Endothelial cell of umbilical vein (primary cell): ENCODE results near the gene ITGA2.

Experiments used
- EZH2 ChIP-seq: IDR thresholded peaks from 2 replicates; pipeline ENCODE4 v1.6.1; 2012; ENCODE audit warnings: borderline replicate concordance, low read depth, mild to moderate bottlenecking, moderate library complexity, low read length, inconsistent platforms; ENCODE audit not compliant: severe bottlenecking
- FOS ChIP-seq: IDR thresholded peaks from 2 replicates; pipeline ENCODE4 v1.6.1; 2011; ENCODE audit warnings: mild to moderate bottlenecking, low read length, moderate library complexity, borderline replicate concordance; ENCODE audit not compliant: insufficient read depth
- GATA2 ChIP-seq: IDR thresholded peaks from 2 replicates; pipeline ENCODE4 v1.7.0; 2011; ENCODE audit warnings: low read depth, mild to moderate bottlenecking, moderate library complexity, mixed read lengths, low read length; ENCODE audit not compliant: insufficient read length, insufficient read depth
- JUN ChIP-seq: IDR thresholded peaks from 2 replicates; pipeline ENCODE4 v1.6.1; 2011; ENCODE audit warnings: borderline replicate concordance, low read depth; ENCODE audit not compliant: insufficient read length, insufficient read depth
- MAX ChIP-seq: IDR thresholded peaks from 2 replicates; pipeline ENCODE4 v1.6.1; 2011; ENCODE audit not compliant: insufficient read depth, insufficient read length
- MYC ChIP-seq: IDR thresholded peaks from one replicate; pipeline ENCODE4 v1.6.1; 2011; ENCODE audit warnings: mild to moderate bottlenecking, low read depth, low read length
- POLR2A ChIP-seq: IDR thresholded peaks from 2 replicates; pipeline ENCODE4 v1.6.1; 2012; ENCODE audit warnings: low read depth, mild to moderate bottlenecking, control low read depth, low read length
- POLR2AphosphoS5 ChIP-seq: IDR thresholded peaks from 2 replicates; pipeline ENCODE4 v1.6.1; 2012; ENCODE audit warnings: low read depth, mild to moderate bottlenecking, control low read depth, low read length, moderate library complexity; ENCODE audit not compliant: insufficient read depth
- TF ChIP-seq, protein P1 (sequence below), 2 donors: IDR thresholded peaks; 1 replicate in 1 of 2; 2 replicates in 1 of 2; pipeline ENCODE4 v1.5.1; 2011; ENCODE audit warnings: low read length in 2 of 2, mild to moderate bottlenecking in 2 of 2, moderate library complexity in 2 of 2, control low read depth in 1 of 2, inconsistent platforms in 1 of 2, low read depth in 1 of 2; ENCODE audit not compliant: insufficient read depth in 1 of 2; ENCODE audit errors: extremely low read depth in 1 of 2

DNA sequence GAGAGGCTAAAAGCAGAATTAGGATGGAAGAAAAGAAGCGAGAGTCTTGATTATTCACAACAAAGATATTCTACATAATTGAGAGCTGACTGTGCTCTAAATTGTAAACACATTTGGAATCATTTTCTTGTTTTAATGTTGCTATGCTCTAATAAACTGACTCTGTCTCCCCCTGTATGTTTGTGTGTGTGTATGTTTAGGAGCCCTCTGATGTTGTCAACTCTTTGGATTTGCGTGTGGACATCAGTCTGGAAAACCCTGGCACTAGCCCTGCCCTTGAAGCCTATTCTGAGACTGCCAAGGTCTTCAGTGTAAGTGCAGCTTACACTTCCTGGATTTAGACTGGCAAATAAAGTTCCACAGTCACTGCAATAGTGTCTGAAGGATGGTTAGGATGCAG is 82.6 kb downstream of the ITGA2 start:
- TF ChIP-seq, protein P1, sequence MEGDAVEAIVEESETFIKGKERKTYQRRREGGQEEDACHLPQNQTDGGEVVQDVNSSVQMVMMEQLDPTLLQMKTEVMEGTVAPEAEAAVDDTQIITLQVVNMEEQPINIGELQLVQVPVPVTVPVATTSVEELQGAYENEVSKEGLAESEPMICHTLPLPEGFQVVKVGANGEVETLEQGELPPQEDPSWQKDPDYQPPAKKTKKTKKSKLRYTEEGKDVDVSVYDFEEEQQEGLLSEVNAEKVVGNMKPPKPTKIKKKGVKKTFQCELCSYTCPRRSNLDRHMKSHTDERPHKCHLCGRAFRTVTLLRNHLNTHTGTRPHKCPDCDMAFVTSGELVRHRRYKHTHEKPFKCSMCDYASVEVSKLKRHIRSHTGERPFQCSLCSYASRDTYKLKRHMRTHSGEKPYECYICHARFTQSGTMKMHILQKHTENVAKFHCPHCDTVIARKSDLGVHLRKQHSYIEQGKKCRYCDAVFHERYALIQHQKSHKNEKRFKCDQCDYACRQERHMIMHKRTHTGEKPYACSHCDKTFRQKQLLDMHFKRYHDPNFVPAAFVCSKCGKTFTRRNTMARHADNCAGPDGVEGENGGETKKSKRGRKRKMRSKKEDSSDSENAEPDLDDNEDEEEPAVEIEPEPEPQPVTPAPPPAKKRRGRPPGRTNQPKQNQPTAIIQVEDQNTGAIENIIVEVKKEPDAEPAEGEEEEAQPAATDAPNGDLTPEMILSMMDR (IDR thresholded peaks at IDR 0.05; ENCODE audit: extremely low read depth in 1 of 2, insufficient read depth in 1 of 2, low read depth in 1 of 2, low read length in 2 of 2): no peak
- TF ChIP-seq POLR2AphosphoS5 (no peak), JUN (no peak), POLR2A (no peak), MAX (no peak), EZH2 (no peak), FOS (no peak), MYC (no peak), GATA2 (no peak)
